Small intestine (tissue), 7 donors: ENCODE measurements around the gene DUSP1. TPM values are rescaled to one million over a fixed set of nuclear protein-coding genes. Genes with fewer than 3 reads are reported as not detected.
A peak's percentile ranks its signal among the peaks of the same experiment; 100 is the strongest.

Source experiments
- DNase-seq, 2 donors: peaks; one replicate each; pipeline versions ENCODE4 v3.0.0 to v3.0.0-alpha.2; 2013
- FAIRE-seq: peaks from 2 replicates; lab custom pipeline; 2012; peaks lifted over from hg19 to GRCh38; lab: Jason Lieb, UNC
- H3K27ac ChIP-seq, 3 donors: one replicate each; pipeline ENCODE4 v1.5.1; 2013; ENCODE audit warnings: low read length in 2 of 3, mild to moderate bottlenecking in 2 of 3, control low read depth in 1 of 3, inconsistent platforms in 1 of 3, low read depth in 1 of 3, moderate library complexity in 1 of 3
- H3K27me3 ChIP-seq, 3 donors: one replicate each; pipeline ENCODE4 v1.6.1; 2013; ENCODE audit warnings: low read length in 3 of 3, inconsistent platforms in 1 of 3; ENCODE audit not compliant: control insufficient read depth in 3 of 3, insufficient read depth in 3 of 3
- H3K36me3 ChIP-seq, 3 donors: one replicate each; pipeline ENCODE4 v1.6.1; 2013; ENCODE audit warnings: low read length in 3 of 3, inconsistent platforms in 1 of 3, low read depth in 1 of 3, mild to moderate bottlenecking in 1 of 3, moderate library complexity in 1 of 3; ENCODE audit not compliant: control insufficient read depth in 3 of 3, insufficient read depth in 2 of 3
- H3K4me1 ChIP-seq, 3 donors: one replicate each; pipeline ENCODE4 v1.6.1; 2013; ENCODE audit warnings: low read length in 2 of 3, inconsistent platforms in 1 of 3, low read depth in 1 of 3, mild to moderate bottlenecking in 1 of 3, moderate library complexity in 1 of 3; ENCODE audit not compliant: control insufficient read depth in 3 of 3, insufficient read depth in 2 of 3
- H3K4me3 ChIP-seq, 3 donors: one replicate each; pipeline ENCODE4 v1.5.1; 2013; ENCODE audit warnings: low read length in 3 of 3, control low read depth in 1 of 3, inconsistent platforms in 1 of 3, low read depth in 1 of 3, mild to moderate bottlenecking in 1 of 3, moderate library complexity in 1 of 3
- H3K9me3 ChIP-seq, 2 donors: one replicate each; pipeline ENCODE4 v1.6.1; 2013; ENCODE audit warnings: low read depth in 1 of 2, low read length in 1 of 2; ENCODE audit not compliant: control insufficient read depth in 2 of 2, insufficient read depth in 1 of 2
- WGBS, 3 donors: extraction: QIAGEN DNeasy Blood & Tissue Kit; methylation state at CpG; one replicate each; pipeline ENCODE4 v1.1.7; 2013; 5-methylcytosine and 5-hydroxymethylcytosine counted together
- polyA plus RNA-seq, 4 donors: library from polyadenylated mRNA; stranded (reverse) in 3 of 4; unstranded in 1 of 4; fragments of 200-250 nt in 3 of 4; fragments of 120-200 nt in 1 of 4; gene quantifications; one replicate each; pipeline versions ENCODE4 v1.2.1 to v1.2.3, GENCODE V29; 2013
- donor health status: healthy with polysubstance abuse.
- donor health status: control.
- donor health status: control.
- donor health status: Bipolar disorder and iron deficiency.
- donor health status: healthy.

The DUSP1 gene
- polyA plus RNA-seq, 4 donors, result 64.4 to 216 (median 109) TPM

- 82 to 85% (median 85%) methylated on average over 10 of the region's 10 CpGs for WGBS, 3 donors
- no peaks in the 10 kb centered on the region for H3K9me3 ChIP-seq
- peaks cover 0 to 13% (median 0%) of the 10 kb centered on the region in 3 donors for H3K4me1 ChIP-seq
- no peak overlapping the region for H3K4me3 ChIP-seq
- FAIRE-seq (no peak), DNase-seq (no peak)
- H3K27ac ChIP-seq, result no peak overlapping the region
- H3K27me3 ChIP-seq, result peaks cover 0 to 3% (median 0%) of the 10 kb centered on the region in 3 donors
- no peaks in the 10 kb centered on the region for H3K36me3 ChIP-seq
Measured at GRCh38 chr5:172728481-172729241, 42.3 kb downstream of the DUSP1 start.

- no peak for DNase-seq
- Histone ChIP-seq H3K9me3 (no peaks in the 10 kb centered on the region), H3K27ac (no peak overlapping the region), H3K4me3 (no peak overlapping the region), H3K27me3 (peaks cover 0 to 5% (median 0%) of the 10 kb centered on the region in 3 donors), H3K4me1 (peaks cover 0 to 2% (median 0%) of the 10 kb centered on the region in 3 donors), H3K36me3 (no peaks in the 10 kb centered on the region)
- FAIRE-seq, result no peak
- WGBS, 3 donors, result 56 to 76% (median 59%) methylated on average over 7 of the region's 7 CpGs
Measured at GRCh38 chr5:172727551-172727950, 43.4 kb downstream of the DUSP1 start.

- Histone ChIP-seq H3K9me3 (no peaks in the 10 kb centered on the region), H3K4me3 (no peak overlapping the region), H3K36me3 (no peaks in the 10 kb centered on the region), H3K4me1 (no peaks in the 10 kb centered on the region), H3K27me3 (peaks cover 0 to 10% (median 0%) of the 10 kb centered on the region in 3 donors), H3K27ac (no peak overlapping the region)
- DNase-seq, result no peak
- no peak for FAIRE-seq
- 89 to 93% (median 90%) methylated on average over 11 of the region's 11 CpGs for WGBS, 3 donors
Measured at GRCh38 chr5:172726966-172727365, 44.0 kb downstream of the DUSP1 start.

GRCh38 chr5:172725785-172726184 lies 45.2 kb downstream of the DUSP1 start:
- DNase-seq (no peak), FAIRE-seq (no peak)
- H3K27me3 ChIP-seq, result peaks cover 0 to 11% (median 0%) of the 10 kb centered on the region in 3 donors
- H3K36me3 ChIP-seq, result no peaks in the 10 kb centered on the region
- H3K4me3 ChIP-seq, result no peak overlapping the region
- no peaks in the 10 kb centered on the region for H3K9me3 ChIP-seq
- no peaks in the 10 kb centered on the region for H3K4me1 ChIP-seq
- 77 to 95% (median 92%) methylated on average over 5 of the region's 5 CpGs for WGBS, 3 donors
- H3K27ac ChIP-seq, result no peak overlapping the region

GRCh38 chr5:172725273-172725672 lies 45.7 kb downstream of the DUSP1 start:
- Histone ChIP-seq H3K9me3 (no peaks in the 10 kb centered on the region), H3K4me1 (no peaks in the 10 kb centered on the region), H3K27me3 (peaks cover 0 to 11% (median 0%) of the 10 kb centered on the region in 3 donors), H3K27ac (no peak overlapping the region), H3K36me3 (no peaks in the 10 kb centered on the region), H3K4me3 (no peak overlapping the region)
- DNase-seq (no peak), FAIRE-seq (no peak)
- 55 to 78% (median 76%) methylated on average over 10 of the region's 10 CpGs for WGBS, 3 donors

- 57 to 64% (median 64%) methylated on average over 22 of the region's 22 CpGs for WGBS, 3 donors
- no peak for DNase-seq
- FAIRE-seq, result no peak
- Histone ChIP-seq H3K27me3 (peaks cover 0 to 11% (median 0%) of the 10 kb centered on the region in 3 donors), H3K4me1 (no peaks in the 10 kb centered on the region), H3K9me3 (no peaks in the 10 kb centered on the region), H3K4me3 (no peak overlapping the region), H3K27ac (no peak overlapping the region), H3K36me3 (no peaks in the 10 kb centered on the region)
Measured at GRCh38 chr5:172724242-172725183, 46.5 kb downstream of the DUSP1 start.

GRCh38 chr5:172723508-172723907 lies 47.5 kb downstream of the DUSP1 start:
- whole genome bisulfite sequencing, 3 donors, result 49 to 66% (median 58%) methylated on average over 2 of the region's 2 CpGs
- H3K4me3 ChIP-seq, result no peak overlapping the region
- FAIRE-seq (no peak), DNase-seq (no peak)
- peaks cover 0 to 11% (median 0%) of the 10 kb centered on the region in 3 donors for H3K27me3 ChIP-seq
- H3K27ac ChIP-seq, result no peak overlapping the region
- no peaks in the 10 kb centered on the region for H3K36me3 ChIP-seq
- H3K4me1 ChIP-seq, result no peaks in the 10 kb centered on the region
- no peaks in the 10 kb centered on the region for H3K9me3 ChIP-seq

GRCh38 chr5:172722327-172722815 lies 48.6 kb downstream of the DUSP1 start:
- 47 to 59% (median 53%) methylated on average over 12 of the region's 12 CpGs for WGBS, 3 donors
- FAIRE-seq (no peak), DNase-seq (peak in 1 of 2 donors; percentile 24)
- Histone ChIP-seq H3K4me3 (no peak overlapping the region), H3K4me1 (no peaks in the 10 kb centered on the region), H3K27me3 (peaks cover 0 to 20% (median 0%) of the 10 kb centered on the region in 3 donors), H3K36me3 (no peaks in the 10 kb centered on the region), H3K9me3 (no peaks in the 10 kb centered on the region), H3K27ac (peak overlapping the region in 1 of 3 donors; percentile 9)
